Testis (tissue), 2 donors: ENCODE data around the gene LRRC4C.
"Not testable (repeated sequence)": the region's sequence is repeated elsewhere in the genome, so short reads cannot be mapped to it uniquely, and the experiment has no call there.

Source experiments
- CTCF ChIP-seq, 3 experiments: fragments of 450-650 bp in 2 of 3; fragments of 200-600 bp in 1 of 3; sonication (generic) in 1 of 3; IDR thresholded peaks; one replicate each; pipeline ENCODE4 v1.5.1; 2016 to 2019; ENCODE audit warnings: antibody characterized with exemption in 3 of 3, mild to moderate bottlenecking in 2 of 3, moderate library complexity in 1 of 3
- POLR2A ChIP-seq: fragments of 450-650 bp; IDR thresholded peaks from one replicate; pipeline ENCODE4 v1.6.1; 2017; ENCODE audit warnings: antibody characterized with exemption, mild to moderate bottlenecking, moderate library complexity

GRCh38 chr11:40857754-40858153 lies 601.7 kb downstream of the LRRC4C start:
- TF ChIP-seq POLR2A; CTCF (IDR thresholded peaks at IDR 0.05): not testable (repeated sequence)
